ENCODE results near the gene BBX. TPM values are rescaled to one million over a fixed set of nuclear protein-coding genes. Genes with fewer than 3 reads are reported as not detected.

BBX gene
- total RNA-seq, 6 experiments from 2014 or later, result 40.6 to 50.3 (median 46.4) TPM

DNA sequence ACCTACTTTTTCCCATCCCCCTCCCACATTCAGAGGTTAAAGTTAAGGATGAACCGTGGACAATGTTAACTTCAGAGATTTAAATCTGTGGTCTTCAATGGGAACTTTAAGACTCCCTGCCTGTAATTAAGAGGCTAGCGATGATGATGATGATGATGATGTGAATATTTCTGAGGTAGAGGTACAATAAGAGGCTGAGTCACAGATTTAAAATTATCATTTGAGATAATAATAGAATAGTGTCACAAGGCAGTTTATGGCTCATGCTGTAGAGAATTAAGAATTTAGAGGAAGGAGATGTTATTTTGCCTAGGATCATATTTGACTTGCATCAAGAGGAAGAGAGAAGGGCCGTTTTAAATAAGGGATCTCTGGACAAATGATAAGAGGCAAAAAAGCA, 146.2 kb downstream of the BBX start:
- no peak overlapping the region for H3K27ac Mint-ChIP-seq
- no peak for DNase-seq
- TF ChIP-seq, protein P1, sequence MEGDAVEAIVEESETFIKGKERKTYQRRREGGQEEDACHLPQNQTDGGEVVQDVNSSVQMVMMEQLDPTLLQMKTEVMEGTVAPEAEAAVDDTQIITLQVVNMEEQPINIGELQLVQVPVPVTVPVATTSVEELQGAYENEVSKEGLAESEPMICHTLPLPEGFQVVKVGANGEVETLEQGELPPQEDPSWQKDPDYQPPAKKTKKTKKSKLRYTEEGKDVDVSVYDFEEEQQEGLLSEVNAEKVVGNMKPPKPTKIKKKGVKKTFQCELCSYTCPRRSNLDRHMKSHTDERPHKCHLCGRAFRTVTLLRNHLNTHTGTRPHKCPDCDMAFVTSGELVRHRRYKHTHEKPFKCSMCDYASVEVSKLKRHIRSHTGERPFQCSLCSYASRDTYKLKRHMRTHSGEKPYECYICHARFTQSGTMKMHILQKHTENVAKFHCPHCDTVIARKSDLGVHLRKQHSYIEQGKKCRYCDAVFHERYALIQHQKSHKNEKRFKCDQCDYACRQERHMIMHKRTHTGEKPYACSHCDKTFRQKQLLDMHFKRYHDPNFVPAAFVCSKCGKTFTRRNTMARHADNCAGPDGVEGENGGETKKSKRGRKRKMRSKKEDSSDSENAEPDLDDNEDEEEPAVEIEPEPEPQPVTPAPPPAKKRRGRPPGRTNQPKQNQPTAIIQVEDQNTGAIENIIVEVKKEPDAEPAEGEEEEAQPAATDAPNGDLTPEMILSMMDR (IDR thresholded peaks at IDR 0.05), result no peak
- H3K36me3 Mint-ChIP-seq (ENCODE audit: low read depth), result no peaks in the 10 kb centered on the region
- no peaks in the 10 kb centered on the region for H3K27me3 Mint-ChIP-seq (ENCODE audit: insufficient read depth)
- H3K4me1 Mint-ChIP-seq (ENCODE audit: low read depth), result peaks cover 41% of the 10 kb centered on the region
- H3K9me3 Mint-ChIP-seq, result no peaks in the 10 kb centered on the region
- no peak overlapping the region; the same call in 1 of the 2 replicates for H3K4me3 Mint-ChIP-seq

DNA sequence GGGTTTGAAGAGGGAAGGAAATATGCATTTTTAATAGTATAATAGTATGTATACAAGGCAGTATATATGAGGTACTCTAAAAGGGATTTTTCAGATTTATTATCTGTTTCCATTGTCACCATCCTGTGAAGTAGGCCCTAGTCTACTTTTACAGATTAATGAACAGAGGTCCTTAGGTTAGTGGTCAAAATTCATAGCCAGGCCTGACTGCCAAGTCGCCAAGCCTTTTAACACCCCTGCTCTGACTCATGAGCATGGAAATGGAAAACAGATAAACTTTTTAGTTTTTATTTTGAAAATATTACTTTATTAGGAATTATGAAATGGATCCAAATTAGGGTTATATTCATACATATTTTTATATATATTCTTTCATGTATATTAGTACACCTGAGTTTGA, 146.9 kb downstream of the BBX start:
- H3K27me3 Mint-ChIP-seq (ENCODE audit: insufficient read depth), result no peaks in the 10 kb centered on the region
- no peak for DNase-seq
- H3K4me3 Mint-ChIP-seq, result no peak overlapping the region

DNA sequence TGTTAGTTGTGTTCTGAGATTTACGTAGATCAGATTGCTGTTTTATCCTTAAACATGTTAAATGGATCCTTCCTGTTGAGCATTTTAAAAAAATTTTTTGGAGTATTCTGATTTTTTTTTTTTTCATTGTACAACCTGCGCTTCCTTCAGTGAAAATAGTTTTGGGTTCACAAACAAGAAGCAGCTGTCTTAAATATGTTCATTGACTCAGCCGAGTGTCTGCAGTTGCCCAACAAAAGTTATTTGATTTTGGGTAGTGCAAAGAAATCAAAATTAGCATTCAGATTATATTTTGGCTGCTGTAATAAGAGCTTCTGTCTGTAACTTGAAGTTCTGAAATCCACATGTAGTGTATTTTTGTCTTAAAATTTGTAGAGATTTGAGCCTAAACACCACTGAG, 148.2 kb downstream of the BBX start:
- H3K4me1 Mint-ChIP-seq (ENCODE audit: low read depth), result peaks cover 23% of the 10 kb centered on the region

More for the DNA sequence above, 146.9 kb downstream of the BBX start:
- Mint-ChIP-seq H3K36me3 (ENCODE audit: low read depth) (no peaks in the 10 kb centered on the region), H3K9me3 (no peaks in the 10 kb centered on the region), H3K4me1 (ENCODE audit: low read depth) (peaks cover 34% of the 10 kb centered on the region), H3K27ac (no peak overlapping the region)
- TF ChIP-seq, protein P1 (IDR thresholded peaks at IDR 0.05), result no peak

GRCh38 chr3:107674371-107674770, 151.6 kb downstream of the BBX start:
- Mint-ChIP-seq H3K27me3 (ENCODE audit: insufficient read depth) (no peaks in the 10 kb centered on the region), H3K4me3 (no peak overlapping the region), H3K9me3 (no peaks in the 10 kb centered on the region), H3K27ac (no peak overlapping the region), H3K4me1 (ENCODE audit: low read depth) (peaks cover 8% of the 10 kb centered on the region), H3K36me3 (ENCODE audit: low read depth) (no peaks in the 10 kb centered on the region)
- no peak for DNase-seq
- TF ChIP-seq, protein P1 (IDR thresholded peaks at IDR 0.05), result no peak

More for the DNA sequence above, 148.2 kb downstream of the BBX start:
- TF ChIP-seq, protein P1 (IDR thresholded peaks at IDR 0.05), result no peak
- DNase-seq, result no peak
- Mint-ChIP-seq H3K27me3 (ENCODE audit: insufficient read depth) (no peaks in the 10 kb centered on the region), H3K9me3 (no peaks in the 10 kb centered on the region), H3K4me3 (no peak overlapping the region), H3K36me3 (ENCODE audit: low read depth) (no peaks in the 10 kb centered on the region), H3K27ac (no peak overlapping the region)

DNA sequence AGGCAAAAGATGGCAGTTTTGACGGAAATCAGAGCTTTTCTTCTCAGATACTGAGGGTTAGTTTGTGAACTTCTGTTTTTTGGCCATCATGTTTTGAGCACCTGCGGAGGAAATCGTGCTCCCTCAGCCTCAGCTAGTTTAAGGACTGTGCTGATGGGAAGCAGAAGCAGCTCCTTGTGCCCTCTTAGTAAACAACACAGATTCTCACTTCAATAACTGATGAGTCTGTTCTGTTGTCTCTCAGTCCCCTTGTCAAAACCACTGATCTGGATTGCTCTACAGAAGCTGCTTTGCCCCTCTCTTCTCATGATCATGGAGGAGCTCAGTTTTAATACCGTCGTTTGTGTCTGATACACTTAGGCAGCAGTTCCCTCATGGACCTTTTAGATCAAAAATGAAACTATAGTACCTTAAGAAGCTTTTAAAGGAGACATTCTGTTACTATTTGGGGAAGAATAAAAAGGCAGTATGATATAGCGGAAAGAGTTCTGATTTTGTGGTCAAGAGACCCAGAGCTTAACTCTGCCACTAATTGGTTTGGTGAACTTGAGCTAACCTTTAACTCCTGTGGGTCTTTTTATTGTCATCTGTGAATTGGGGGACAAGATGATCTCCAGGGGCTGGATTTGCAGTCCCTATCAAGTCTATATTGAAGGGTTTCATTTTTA, 152.6 kb downstream of the BBX start:
- H3K27ac Mint-ChIP-seq, result no peak overlapping the region
- H3K4me1 Mint-ChIP-seq (ENCODE audit: low read depth), result peaks cover 10% of the 10 kb centered on the region
- no peaks in the 10 kb centered on the region; the same call in 1 of the 2 replicates for H3K9me3 Mint-ChIP-seq
- no peaks in the 10 kb centered on the region for H3K27me3 Mint-ChIP-seq (ENCODE audit: insufficient read depth)
- TF ChIP-seq, protein P1 (IDR thresholded peaks at IDR 0.05), result no peak
- H3K4me3 Mint-ChIP-seq, result no peak overlapping the region
- DNase-seq, result no peak
- no peaks in the 10 kb centered on the region for H3K36me3 Mint-ChIP-seq (ENCODE audit: low read depth)

Data from HFFc6 (cell line).